HG03108 (cell line): ENCODE data around the gene IPMK.
"Not testable (repeated sequence)": the region's sequence is repeated elsewhere in the genome, so short reads cannot be mapped to it uniquely, and the experiment has no call there.

Experiments
- ATAC-seq: cut with Tn5 transposase; IDR thresholded peaks from one replicate; pipeline ENCODE4 v1.9.1; 2021; ENCODE audit warnings: moderate library complexity; ENCODE audit not compliant: unreplicated experiment

IPMK gene

GRCh38 chr10:58157076-58157766 is 110.5 kb downstream of the IPMK start:
- ATAC-seq: no peak

- ATAC-seq: not testable (repeated sequence)
Observed at GRCh38 chr10:58155941-58156340, 111.8 kb downstream of the IPMK start.

- ATAC-seq: no peak
Observed at GRCh38 chr10:58153751-58154150, 113.9 kb downstream of the IPMK start.

- no peak for ATAC-seq
Observed at GRCh38 chr10:58152673-58153263, 114.9 kb downstream of the IPMK start.

- no peak for ATAC-seq
Observed at GRCh38 chr10:58150290-58150689, 117.4 kb downstream of the IPMK start.

GRCh38 chr10:58143944-58144343 is 123.8 kb downstream of the IPMK start:
- ATAC-seq: no peak
